ENCODE results near the gene SLC22A2.

The SLC22A2 gene

DNA sequence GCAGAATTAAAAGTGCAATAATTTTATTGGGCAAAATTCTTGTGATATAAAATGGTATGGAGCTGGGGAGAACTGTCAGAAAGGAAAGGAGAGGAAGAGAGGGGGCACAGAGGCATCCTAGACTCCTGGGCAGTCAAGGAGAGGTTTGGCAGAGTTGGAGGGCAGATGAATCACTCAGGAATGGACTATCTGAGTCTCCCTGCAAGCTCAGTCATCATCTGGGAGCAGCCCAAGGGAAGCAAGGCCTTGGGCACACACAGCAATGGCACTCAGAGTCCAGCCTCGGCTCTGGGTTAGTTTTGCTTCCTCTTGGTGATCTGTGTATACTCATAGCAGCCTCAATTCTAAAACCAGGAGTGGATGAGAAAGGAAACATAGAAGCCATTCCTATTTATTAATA lies 69.8 kb downstream of the SLC22A2 start:
- H3K27ac ChIP-seq, result no peak overlapping the region
- H3K27me3 ChIP-seq (ENCODE audit: control insufficient read depth, insufficient read depth, low read length), result no peaks in the 10 kb centered on the region
- H3K4me1 ChIP-seq, result no peaks in the 10 kb centered on the region
- H3K4me3 ChIP-seq (ENCODE audit: low read depth, low read length), result no peak overlapping the region
- TF ChIP-seq, protein P1, sequence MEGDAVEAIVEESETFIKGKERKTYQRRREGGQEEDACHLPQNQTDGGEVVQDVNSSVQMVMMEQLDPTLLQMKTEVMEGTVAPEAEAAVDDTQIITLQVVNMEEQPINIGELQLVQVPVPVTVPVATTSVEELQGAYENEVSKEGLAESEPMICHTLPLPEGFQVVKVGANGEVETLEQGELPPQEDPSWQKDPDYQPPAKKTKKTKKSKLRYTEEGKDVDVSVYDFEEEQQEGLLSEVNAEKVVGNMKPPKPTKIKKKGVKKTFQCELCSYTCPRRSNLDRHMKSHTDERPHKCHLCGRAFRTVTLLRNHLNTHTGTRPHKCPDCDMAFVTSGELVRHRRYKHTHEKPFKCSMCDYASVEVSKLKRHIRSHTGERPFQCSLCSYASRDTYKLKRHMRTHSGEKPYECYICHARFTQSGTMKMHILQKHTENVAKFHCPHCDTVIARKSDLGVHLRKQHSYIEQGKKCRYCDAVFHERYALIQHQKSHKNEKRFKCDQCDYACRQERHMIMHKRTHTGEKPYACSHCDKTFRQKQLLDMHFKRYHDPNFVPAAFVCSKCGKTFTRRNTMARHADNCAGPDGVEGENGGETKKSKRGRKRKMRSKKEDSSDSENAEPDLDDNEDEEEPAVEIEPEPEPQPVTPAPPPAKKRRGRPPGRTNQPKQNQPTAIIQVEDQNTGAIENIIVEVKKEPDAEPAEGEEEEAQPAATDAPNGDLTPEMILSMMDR (IDR thresholded peaks at IDR 0.05), result no peak
- H3K4me2 ChIP-seq (ENCODE audit: low read length), result no peak overlapping the region
- no peaks in the 10 kb centered on the region for H3K36me3 ChIP-seq (ENCODE audit: control insufficient read depth, insufficient read depth, low read length)
- H3K9me3 ChIP-seq (ENCODE audit: control insufficient read depth, low read length), result no peaks in the 10 kb centered on the region
- no peak overlapping the region for H2AFZ ChIP-seq
- H3K9ac ChIP-seq, result no peak overlapping the region
- no peaks in the 10 kb centered on the region for H3K79me2 ChIP-seq

DNA sequence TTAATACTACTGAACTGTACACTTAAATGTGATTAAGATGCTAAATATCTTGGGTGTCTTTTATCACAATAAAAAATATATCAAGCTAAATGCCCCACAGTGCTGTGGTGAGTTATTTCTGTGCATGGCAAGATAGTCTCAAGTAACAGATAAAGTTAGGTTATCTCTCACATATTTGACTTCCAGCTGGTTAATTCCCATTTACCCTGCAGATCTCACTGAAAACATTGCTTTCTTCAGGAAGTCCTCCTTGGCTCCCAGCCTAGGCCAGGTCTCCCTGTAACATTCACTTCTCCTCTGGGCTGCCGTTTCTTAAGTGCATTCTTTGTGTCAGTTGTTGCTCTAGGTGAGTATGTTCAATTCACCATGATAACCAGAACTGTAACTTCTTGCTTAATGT lies 77.9 kb downstream of the SLC22A2 start:
- H3K4me1 ChIP-seq, result no peaks in the 10 kb centered on the region
- H3K4me3 ChIP-seq (ENCODE audit: low read depth, low read length), result no peak overlapping the region
- no peak overlapping the region for H3K4me2 ChIP-seq (ENCODE audit: low read length)
- H2AFZ ChIP-seq, result no peak overlapping the region
- TF ChIP-seq, protein P1 (IDR thresholded peaks at IDR 0.05), result no peak
- no peaks in the 10 kb centered on the region for H3K36me3 ChIP-seq (ENCODE audit: control insufficient read depth, insufficient read depth, low read length)
- no peaks in the 10 kb centered on the region for H3K9me3 ChIP-seq (ENCODE audit: control insufficient read depth, low read length)
- H3K27ac ChIP-seq, result no peak overlapping the region
- H3K27me3 ChIP-seq (ENCODE audit: control insufficient read depth, insufficient read depth, low read length), result no peaks in the 10 kb centered on the region
- H3K9ac ChIP-seq, result no peak overlapping the region
- no peaks in the 10 kb centered on the region for H3K79me2 ChIP-seq

DNA sequence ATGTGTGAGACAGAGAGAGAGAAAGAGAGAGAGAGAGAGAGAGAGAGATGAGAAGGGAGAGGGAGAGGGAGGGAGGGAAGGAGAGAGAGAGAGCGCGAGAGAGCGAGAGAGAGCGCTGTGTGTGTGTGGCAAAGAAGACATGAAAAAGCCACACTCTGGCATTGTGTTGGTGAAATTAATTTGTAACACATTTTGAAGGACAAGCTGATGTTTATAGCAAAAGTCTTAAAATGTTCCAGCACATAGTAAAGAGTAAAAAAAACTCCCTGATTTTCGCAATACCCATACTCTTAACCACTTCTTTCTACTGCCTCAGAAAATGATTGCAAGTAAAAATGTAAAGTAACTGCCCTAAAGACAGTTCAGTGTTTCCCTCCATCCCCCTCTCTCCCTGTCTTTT lies 80.3 kb downstream of the SLC22A2 start:
- TF ChIP-seq, protein P1 (IDR thresholded peaks at IDR 0.05), result no peak
- Histone ChIP-seq H3K9me3 (ENCODE audit: control insufficient read depth, low read length) (no peaks in the 10 kb centered on the region), H3K4me1 (no peaks in the 10 kb centered on the region), H2AFZ (no peak overlapping the region), H3K9ac (no peak overlapping the region), H3K27ac (no peak overlapping the region), H3K27me3 (ENCODE audit: control insufficient read depth, insufficient read depth, low read length) (no peaks in the 10 kb centered on the region), H3K36me3 (ENCODE audit: control insufficient read depth, insufficient read depth, low read length) (no peaks in the 10 kb centered on the region), H3K79me2 (no peaks in the 10 kb centered on the region), H3K4me2 (ENCODE audit: low read length) (no peak overlapping the region), H3K4me3 (ENCODE audit: low read depth, low read length) (no peak overlapping the region)

DNA sequence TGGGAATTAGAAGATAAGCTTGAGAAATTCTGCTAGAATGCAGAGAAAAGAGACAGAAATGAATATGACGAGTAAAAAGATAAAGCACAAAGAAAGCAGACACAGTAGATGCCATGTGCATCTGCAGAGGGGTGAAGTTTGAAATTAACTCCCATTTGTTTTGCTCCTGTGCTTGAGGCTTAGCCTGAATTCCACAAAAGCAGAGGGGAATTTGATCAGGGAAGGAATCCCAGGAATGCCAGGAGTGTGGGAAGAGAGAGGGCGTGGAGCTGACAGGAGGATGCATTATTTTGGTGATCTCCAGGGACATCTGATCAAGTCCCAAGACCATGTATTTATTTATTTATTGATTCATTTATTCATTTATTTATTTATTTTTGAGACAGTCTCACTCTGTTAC lies 81.4 kb downstream of the SLC22A2 start:
- Histone ChIP-seq H3K4me3 (ENCODE audit: low read depth, low read length) (no peak overlapping the region), H3K9me3 (ENCODE audit: control insufficient read depth, low read length) (no peaks in the 10 kb centered on the region), H3K27ac (no peak overlapping the region), H3K27me3 (ENCODE audit: control insufficient read depth, insufficient read depth, low read length) (no peaks in the 10 kb centered on the region), H3K4me2 (ENCODE audit: low read length) (no peak overlapping the region), H3K79me2 (no peaks in the 10 kb centered on the region), H3K36me3 (ENCODE audit: control insufficient read depth, insufficient read depth, low read length) (no peaks in the 10 kb centered on the region), H2AFZ (no peak overlapping the region), H3K4me1 (no peaks in the 10 kb centered on the region), H3K9ac (no peak overlapping the region)
- TF ChIP-seq, protein P1 (IDR thresholded peaks at IDR 0.05), result no peak

DNA sequence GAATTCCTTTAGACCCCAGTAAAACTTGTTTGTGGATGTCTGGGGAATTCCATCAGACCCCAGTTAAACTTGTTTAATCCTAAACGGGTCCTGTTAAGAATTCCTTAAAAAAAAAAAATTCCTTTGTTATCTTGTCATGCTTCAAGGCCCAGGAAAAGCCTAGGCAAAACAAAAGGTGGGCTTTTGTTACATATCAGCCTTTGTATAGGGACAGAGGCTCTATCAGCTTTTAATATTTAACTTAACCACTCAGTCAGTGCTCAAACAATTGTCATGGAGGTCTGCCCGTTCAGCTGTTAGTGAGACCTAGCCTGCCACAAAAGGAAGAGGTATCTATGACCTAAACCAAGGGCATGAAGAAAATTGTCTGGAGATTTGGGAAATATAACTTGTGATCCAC lies 83.9 kb downstream of the SLC22A2 start:
- no peaks in the 10 kb centered on the region for H3K9me3 ChIP-seq (ENCODE audit: control insufficient read depth, low read length)
- no peak overlapping the region for H3K4me3 ChIP-seq (ENCODE audit: low read depth, low read length)
- no peaks in the 10 kb centered on the region for H3K36me3 ChIP-seq (ENCODE audit: control insufficient read depth, insufficient read depth, low read length)
- H3K27ac ChIP-seq, result no peak overlapping the region
- no peaks in the 10 kb centered on the region for H3K27me3 ChIP-seq (ENCODE audit: control insufficient read depth, insufficient read depth, low read length)
- no peak overlapping the region for H2AFZ ChIP-seq
- no peaks in the 10 kb centered on the region for H3K79me2 ChIP-seq
- TF ChIP-seq, protein P1 (IDR thresholded peaks at IDR 0.05), result no peak
- H3K4me2 ChIP-seq (ENCODE audit: low read length), result no peak overlapping the region
- no peaks in the 10 kb centered on the region for H3K4me1 ChIP-seq
- no peak overlapping the region for H3K9ac ChIP-seq

All from parathyroid adenoma (tissue), 2 donors.